Tibial artery (tissue), 4 donors: ENCODE data around the gene NELFA.

Experiments
- DNase-seq, 2 donors: peaks; one replicate each; pipeline ENCODE4 v3.0.0-alpha.2; 2019
- H3K27ac ChIP-seq, 2 donors: fragments of 200-600 bp; sonication (generic) in 1 of 2; 1 replicate in 1 of 2; 2 replicates in 1 of 2; pipeline ENCODE4 v1.5.1; 2018 to 2019; ENCODE audit warnings: mild to moderate bottlenecking in 1 of 2
- H3K27me3 ChIP-seq, 2 donors: fragments of 200-600 bp; sonication (generic) in 1 of 2; one replicate each; pipeline versions ENCODE4 v1.5.1 to v1.6.0; 2016 to 2019
- H3K36me3 ChIP-seq, 3 donors: fragments of 200-600 bp; sonication (generic) in 2 of 3; one replicate each; pipeline ENCODE4 v1.5.1; 2016 to 2019; ENCODE audit warnings: mild to moderate bottlenecking in 2 of 3
- H3K4me1 ChIP-seq, 4 donors: fragments of 200-600 bp; sonication (generic) in 2 of 4; 1 replicate in 3 of 4; 2 replicates in 1 of 4; pipeline ENCODE4 v1.5.1; 2016 to 2019
- H3K4me3 ChIP-seq, 2 donors: fragments of 200-600 bp; sonication (generic) in 1 of 2; 1 replicate in 1 of 2; 2 replicates in 1 of 2; pipeline ENCODE4 v1.5.1; 2018 to 2019; ENCODE audit warnings: mild to moderate bottlenecking in 2 of 2
- H3K9me3 ChIP-seq, 3 donors: fragments of 200-600 bp; sonication (generic) in 1 of 3; one replicate each; pipeline ENCODE4 v1.5.1; 2016 to 2019
- CTCF ChIP-seq, 2 experiments: fragments of 200-600 bp in 1 of 2; fragments of 450-650 bp in 1 of 2; IDR thresholded peaks; one replicate each; pipeline ENCODE4 v1.5.1; 2017 to 2019; ENCODE audit warnings: antibody characterized with exemption in 2 of 2, mild to moderate bottlenecking in 1 of 2, moderate library complexity in 1 of 2
- intact Hi-C: fragments of 100-400 bp; cut with DNase I; formaldehyde crosslinking; loops from one replicate; pipeline ENCODE4 v1.15.0; 2023; ENCODE audit warnings: low total_unique reads

Gene NELFA

GRCh38 chr4:1984406-1985191, 24.2 kb downstream of the NELFA start:
- no peak overlapping the region for H3K4me3 ChIP-seq
- no peak overlapping the region for H3K27ac ChIP-seq
- no peaks in the 10 kb centered on the region for H3K27me3 ChIP-seq
- DNase-seq, result no peak
- H3K36me3 ChIP-seq, result peaks cover 71 to 100% (median 99%) of the 10 kb centered on the region in 3 donors
- peaks cover 0 to 5% (median 0%) of the 10 kb centered on the region in 4 donors for H3K4me1 ChIP-seq
- no peak for TF ChIP-seq CTCF (IDR thresholded peaks at IDR 0.05)
- intact Hi-C loops, result no loop called here
- H3K9me3 ChIP-seq, result no peaks in the 10 kb centered on the region

GRCh38 chr4:1983846-1984405, 24.8 kb downstream of the NELFA start:
- H3K9me3 ChIP-seq, result no peaks in the 10 kb centered on the region
- H3K27ac ChIP-seq, result no peak overlapping the region

GRCh38 chr4:1983053-1983845, 25.5 kb downstream of the NELFA start:
- Histone ChIP-seq H3K27ac (no peak overlapping the region), H3K36me3 (peaks cover 71 to 100% (median 99%) of the 10 kb centered on the region in 3 donors), H3K4me3 (no peak overlapping the region), H3K9me3 (no peaks in the 10 kb centered on the region), H3K4me1 (peaks cover 0 to 5% (median 0%) of the 10 kb centered on the region in 4 donors), H3K27me3 (no peaks in the 10 kb centered on the region)
- no peak for TF ChIP-seq CTCF (IDR thresholded peaks at IDR 0.05)
- intact Hi-C loops, result no loop called here
- DNase-seq, result no peak

More at GRCh38 chr4:1983846-1984405, 24.8 kb downstream of the NELFA start:
- H3K36me3 ChIP-seq, result peaks cover 71 to 100% (median 99%) of the 10 kb centered on the region in 3 donors
- DNase-seq, result no peak
- intact Hi-C loops, result no loop called here
- TF ChIP-seq CTCF (IDR thresholded peaks at IDR 0.05), result no peak
- peaks cover 0 to 5% (median 0%) of the 10 kb centered on the region in 4 donors for H3K4me1 ChIP-seq
- H3K4me3 ChIP-seq, result no peak overlapping the region
- no peaks in the 10 kb centered on the region for H3K27me3 ChIP-seq

- Histone ChIP-seq H3K9me3 (no peaks in the 10 kb centered on the region), H3K27me3 (no peaks in the 10 kb centered on the region), H3K4me3 (no peak overlapping the region), H3K36me3 (peaks cover 71 to 100% (median 93%) of the 10 kb centered on the region in 3 donors), H3K27ac (no peak overlapping the region), H3K4me1 (peaks cover 0 to 5% (median 0%) of the 10 kb centered on the region in 4 donors)
- intact Hi-C loops, result no loop called here
- no peak for TF ChIP-seq CTCF (IDR thresholded peaks at IDR 0.05)
- DNase-seq, result no peak
Measured at GRCh38 chr4:1982124-1983052, 26.4 kb downstream of the NELFA start.
